Adrenal gland (tissue), 5 donors: Measurements from ENCODE around the gene VPS13D.

Experiments used
- CTCF ChIP-seq, 6 experiments: fragments of 450-650 bp in 4 of 6; fragments of 200-600 bp in 2 of 6; sonication (generic) in 1 of 6; IDR thresholded peaks; 1 replicate in 5 of 6; 2 replicates in 1 of 6; pipeline versions ENCODE4 v1.5.1 to v1.8.0; 2016 to 2021; ENCODE audit warnings: antibody characterized with exemption in 6 of 6, mild to moderate bottlenecking in 2 of 6, moderate library complexity in 1 of 6
- POLR2A ChIP-seq, 2 donors: fragments of 450-650 bp; IDR thresholded peaks; one replicate each; pipeline ENCODE4 v1.6.1; 2017; ENCODE audit warnings: antibody characterized with exemption in 2 of 2, mild to moderate bottlenecking in 2 of 2, moderate library complexity in 1 of 2
- donor health status: DM: no; HTN: no; CAD: no.

GRCh38 chr1:12339396-12339795, 109.6 kb downstream of the VPS13D start:
- TF ChIP-seq CTCF (IDR thresholded peaks at IDR 0.05) (no peak), POLR2A (IDR thresholded peaks at IDR 0.05) (no peak)
